Activated T-helper 1 cell treated with anti-CD3 and anti-CD28 coated beads, Interleukin-12 subunit alpha, Interleukin-12 subunit beta, Interleukin-2, Interleukin-4 antibody, amounts not matched to agents 30 ng/mL and 10 ng/mL and 1 ng/mL, durations not matched to agents 14 hours and 24 hours and 36 hours (primary cell): ENCODE data around the gene TIMP2. TPM values are rescaled to one million over a fixed set of nuclear protein-coding genes. Genes with fewer than 3 reads are reported as not detected.

Experiments used
- DNase-seq: peaks from one replicate; pipeline ENCODE4 v3.0.0; 2021; ENCODE audit warnings: low spot score
- H3K27ac Mint-ChIP-seq: one replicate; pipeline ENCODE4 v1.8.0; 2021; ENCODE audit warnings: mild to moderate bottlenecking, mixed read lengths
- H3K27me3 Mint-ChIP-seq: one replicate; pipeline ENCODE4 v1.8.0; 2022; ENCODE audit warnings: mild to moderate bottlenecking, moderate library complexity, mixed read lengths; ENCODE audit not compliant: insufficient read depth
- H3K36me3 Mint-ChIP-seq: one replicate; pipeline ENCODE4 v1.8.0; 2021; ENCODE audit warnings: low read depth, mixed read lengths
- H3K4me1 Mint-ChIP-seq: one replicate; pipeline ENCODE4 v1.8.0; 2021; ENCODE audit warnings: low read depth, mixed read lengths
- H3K4me3 Mint-ChIP-seq: one replicate; pipeline ENCODE4 v1.8.0; 2021; ENCODE audit warnings: mild to moderate bottlenecking, moderate library complexity, mixed read lengths
- H3K9me3 Mint-ChIP-seq: one replicate; pipeline ENCODE4 v1.8.0; 2021; ENCODE audit warnings: mixed read lengths
- intact Hi-C: fragments of 100-400 bp; cut with micrococcal nuclease; formaldehyde crosslinking; loops from one replicate; pipeline ENCODE4 v1.15.1; 2024
- total RNA-seq: library from RNA; stranded (reverse); gene quantifications from 2 replicates; pipeline ENCODE4 v1.2.3, GENCODE V29; 2022

The TIMP2 gene
- total RNA-seq, 1 donor from 2014 or later: 1.1 TPM

- no peak overlapping the region for H3K4me3 Mint-ChIP-seq
- DNase-seq: no peak
- intact Hi-C loops: no loop called here
- no peaks in the 10 kb centered on the region for H3K27me3 Mint-ChIP-seq
- H3K36me3 Mint-ChIP-seq: no peaks in the 10 kb centered on the region
- H3K27ac Mint-ChIP-seq: no peak overlapping the region
- peaks cover 14% of the 10 kb centered on the region for H3K4me1 Mint-ChIP-seq
- no peaks in the 10 kb centered on the region for H3K9me3 Mint-ChIP-seq
These were observed 78.1 kb downstream of the TIMP2 start for GRCh38 chr17:78847052-78847451.

- Mint-ChIP-seq H3K36me3 (peaks cover under 1% of the 10 kb centered on the region), H3K4me1 (peaks cover 22% of the 10 kb centered on the region), H3K9me3 (no peaks in the 10 kb centered on the region), H3K27ac (no peak overlapping the region), H3K4me3 (no peak overlapping the region), H3K27me3 (no peaks in the 10 kb centered on the region)
- intact Hi-C loops: loop anchor here (5.0 kb wide), 1 partner anchor 37 kb away; no protein-coding TSS in a partner anchor
- DNase-seq: no peak
These were observed 80.7 kb downstream of the TIMP2 start for GRCh38 chr17:78844301-78845005.

GRCh38 chr17:78842881-78843565, 82.2 kb downstream of the TIMP2 start:
- Mint-ChIP-seq H3K27ac (peak overlapping the region; percentile 40), H3K4me1 (peaks cover 34% of the 10 kb centered on the region), H3K4me3 (peak overlapping the region; percentile 37), H3K27me3 (no peaks in the 10 kb centered on the region), H3K36me3 (peaks cover 8% of the 10 kb centered on the region), H3K9me3 (no peaks in the 10 kb centered on the region)
- peak; percentile 44 for DNase-seq
- intact Hi-C loops: loop anchor here (1.0 to 5.0 kb wide), 2 partner anchors 36 to 346 kb away; no protein-coding TSS in a partner anchor

- Mint-ChIP-seq H3K9me3 (no peaks in the 10 kb centered on the region), H3K4me1 (peaks cover 43% of the 10 kb centered on the region), H3K4me3 (peak within 1 kb of the TSS; percentile 94), H3K36me3 (peaks cover 24% of the 10 kb centered on the region), H3K27ac (peak within 1 kb of the TSS; percentile 93), H3K27me3 (no peaks in the 10 kb centered on the region)
- intact Hi-C loops: loop anchor here (1.0 to 5.0 kb wide), 5 partner anchors 24 to 168 kb away; partner anchors contain the start of genes CANT1 and CYTH1
- peak; percentile 99 for DNase-seq
These were observed 84.2 kb downstream of the TIMP2 start, which contains the start of gene USP36 for GRCh38 chr17:78840780-78841611. Gene USP36, minus strand, starts transcription at chr17:78840814. Its CDS starts 4,451 bp downstream, at chr17:78836363.

- Mint-ChIP-seq H3K36me3 (peaks cover 28% of the 10 kb centered on the region), H3K9me3 (no peaks in the 10 kb centered on the region), H3K4me1 (peaks cover 43% of the 10 kb centered on the region)
These were observed 84.7 kb downstream of the TIMP2 start for GRCh38 chr17:78840530-78840779.

GRCh38 chr17:78839762-78840529, 85.2 kb downstream of the TIMP2 start:
- peaks cover 32% of the 10 kb centered on the region for H3K36me3 Mint-ChIP-seq
- H3K27ac Mint-ChIP-seq: peak overlapping the region; percentile 93
- peak overlapping the region; percentile 94 for H3K4me3 Mint-ChIP-seq
- intact Hi-C loops: loop anchor here (1.0 to 5.0 kb wide), 4 partner anchors 23 to 67 kb away; partner anchors contain the start of gene CYTH1
- no peaks in the 10 kb centered on the region for H3K9me3 Mint-ChIP-seq
- H3K27me3 Mint-ChIP-seq: no peaks in the 10 kb centered on the region
- H3K4me1 Mint-ChIP-seq: peaks cover 43% of the 10 kb centered on the region
- peak; percentile 56 for DNase-seq

More at GRCh38 chr17:78840530-78840779, 84.7 kb downstream of the TIMP2 start:
- H3K27ac Mint-ChIP-seq: peak overlapping the region; percentile 90
- H3K27me3 Mint-ChIP-seq: no peaks in the 10 kb centered on the region
- no peak for DNase-seq
- intact Hi-C loops: loop anchor here (1.0 to 5.0 kb wide), 4 partner anchors 23 to 68 kb away; partner anchors contain the start of gene CYTH1
- H3K4me3 Mint-ChIP-seq: peak overlapping the region; percentile 87

GRCh38 chr17:78839235-78839761, 85.9 kb downstream of the TIMP2 start:
- peaks cover 33% of the 10 kb centered on the region for H3K36me3 Mint-ChIP-seq
- peak overlapping the region; percentile 94 for H3K4me3 Mint-ChIP-seq
- peak overlapping the region; percentile 93 for H3K27ac Mint-ChIP-seq
- no peaks in the 10 kb centered on the region for H3K27me3 Mint-ChIP-seq
- intact Hi-C loops: no loop called here
- no peak for DNase-seq
- H3K9me3 Mint-ChIP-seq: no peaks in the 10 kb centered on the region
- H3K4me1 Mint-ChIP-seq: peaks cover 40% of the 10 kb centered on the region

GRCh38 chr17:78838574-78839005, 86.6 kb downstream of the TIMP2 start:
- H3K9me3 Mint-ChIP-seq: no peaks in the 10 kb centered on the region
- H3K27me3 Mint-ChIP-seq: no peaks in the 10 kb centered on the region
- DNase-seq: no peak
- peak overlapping the region; percentile 94 for H3K4me3 Mint-ChIP-seq
- H3K4me1 Mint-ChIP-seq: peaks cover 35% of the 10 kb centered on the region
- peak overlapping the region; percentile 35 for H3K27ac Mint-ChIP-seq
- intact Hi-C loops: no loop called here
- peaks cover 35% of the 10 kb centered on the region for H3K36me3 Mint-ChIP-seq

- Mint-ChIP-seq H3K4me1 (peaks cover 26% of the 10 kb centered on the region), H3K27ac (no peak overlapping the region), H3K27me3 (no peaks in the 10 kb centered on the region), H3K36me3 (peaks cover 55% of the 10 kb centered on the region), H3K4me3 (no peak overlapping the region), H3K9me3 (no peaks in the 10 kb centered on the region)
- DNase-seq: no peak
- intact Hi-C loops: no loop called here
These were observed 88.7 kb downstream of the TIMP2 start for GRCh38 chr17:78836420-78837021.

GRCh38 chr17:78834571-78834970, 90.6 kb downstream of the TIMP2 start:
- Mint-ChIP-seq H3K27me3 (no peaks in the 10 kb centered on the region), H3K36me3 (peaks cover 66% of the 10 kb centered on the region), H3K4me3 (no peak overlapping the region), H3K4me1 (peaks cover 22% of the 10 kb centered on the region), H3K27ac (no peak overlapping the region), H3K9me3 (no peaks in the 10 kb centered on the region)
- intact Hi-C loops: no loop called here
- no peak for DNase-seq

GRCh38 chr17:78832541-78832810, 92.7 kb downstream of the TIMP2 start:
- no peak overlapping the region for H3K27ac Mint-ChIP-seq
- intact Hi-C loops: no loop called here
- no peak for DNase-seq

More at GRCh38 chr17:78832541-78832810, 92.7 kb downstream of the TIMP2 start:
- Mint-ChIP-seq H3K4me1 (peaks cover 10% of the 10 kb centered on the region), H3K36me3 (peaks cover 72% of the 10 kb centered on the region), H3K4me3 (no peak overlapping the region), H3K27me3 (no peaks in the 10 kb centered on the region), H3K9me3 (no peaks in the 10 kb centered on the region)
